Epidermal melanocyte (primary cell): Measurements from ENCODE around the gene PDZD11.
"Not testable (repeated sequence)": the region's sequence is repeated elsewhere in the genome, so short reads cannot be mapped to it uniquely, and the experiment has no call there.

ENCODE experiments used
- DNase-seq: peaks from one replicate; pipeline ENCODE4 v3.0.0; 2011; ENCODE audit warnings: low spot score; ENCODE audit not compliant: insufficient read length

Gene PDZD11

GRCh38 chrX:70289793-70290770, at the start of gene PDZD11, which contains the start of gene KIF4A:
TSS of gene PDZD11 (minus strand) at chrX:70289927. CDS start at chrX:70289341, 586 bp downstream.
TSS of gene KIF4A (plus strand) at chrX:70290104. CDS start at chrX:70290459, 355 bp downstream.
- peak; percentile 94 for DNase-seq

- DNase-seq = no peak
These were observed 48.6 kb upstream of the PDZD11 start for GRCh38 chrX:70338290-70338689.

- DNase-seq = no peak
These were observed 47.0 kb upstream of the PDZD11 start for GRCh38 chrX:70336767-70337166.

GRCh38 chrX:70332600-70332999, 42.9 kb upstream of the PDZD11 start:
- no peak for DNase-seq

- no peak for DNase-seq
These were observed 41.4 kb upstream of the PDZD11 start for GRCh38 chrX:70331161-70331560.

- no peak for DNase-seq
These were observed 34.6 kb upstream of the PDZD11 start for GRCh38 chrX:70324326-70324725.

- not testable (repeated sequence) for DNase-seq
These were observed 33.9 kb upstream of the PDZD11 start for GRCh38 chrX:70323628-70324027.

- no peak for DNase-seq
These were observed 33.1 kb upstream of the PDZD11 start for GRCh38 chrX:70322784-70323183.

- DNase-seq = no peak
These were observed 23.8 kb upstream of the PDZD11 start for GRCh38 chrX:70313503-70313902.

GRCh38 chrX:70301716-70302115, 12.0 kb upstream of the PDZD11 start:
- DNase-seq = no peak

GRCh38 chrX:70293621-70294020, 3.9 kb upstream of the PDZD11 start:
- no peak for DNase-seq

GRCh38 chrX:70292788-70293187, 3.1 kb upstream of the PDZD11 start:
- no peak for DNase-seq

GRCh38 chrX:70289168-70289792, 447 bp downstream of the PDZD11 start:
- no peak for DNase-seq

- no peak for DNase-seq
These were observed 7.8 kb downstream of the PDZD11 start, which contains the start of gene RAB41 for GRCh38 chrX:70281951-70282350. TSS of gene RAB41 (plus strand) at chrX:70282172. CDS start at chrX:70282218, 46 bp downstream.

- DNase-seq = no peak
These were observed 9.2 kb downstream of the PDZD11 start for GRCh38 chrX:70280573-70280972.

- DNase-seq = no peak
These were observed 10.6 kb downstream of the PDZD11 start for GRCh38 chrX:70279081-70279480.

- not testable (repeated sequence) for DNase-seq
These were observed 15.7 kb downstream of the PDZD11 start for GRCh38 chrX:70274029-70274428.

- DNase-seq = no peak
These were observed 21.7 kb downstream of the PDZD11 start, which contains the start of gene ARR3 for GRCh38 chrX:70268034-70268433. TSS of gene ARR3 (plus strand) at chrX:70268334. CDS start at chrX:70269386, 1,052 bp downstream.

- DNase-seq = no peak
These were observed 24.9 kb downstream of the PDZD11 start for GRCh38 chrX:70264784-70265183.

GRCh38 chrX:70262952-70263567, 26.7 kb downstream of the PDZD11 start:
- no peak for DNase-seq

- DNase-seq = no peak
These were observed 29.6 kb downstream of the PDZD11 start, which contains the start of gene P2RY4 for GRCh38 chrX:70260104-70260503. TSS of gene P2RY4 (minus strand) at chrX:70260204. CDS start at chrX:70259624, 580 bp downstream.
